Duodenal mucosa (tissue), 2 donors: ENCODE results near the gene DNAH14.
"Not testable (repeated sequence)": the region's sequence is repeated elsewhere in the genome, so short reads cannot be mapped to it uniquely, and the experiment has no call there.

Experiments
- H3K27ac ChIP-seq: one replicate; pipeline ENCODE4 v1.7.0; 2013; ENCODE audit warnings: low read depth, low read length
- H3K27me3 ChIP-seq, 2 donors: one replicate each; pipeline ENCODE4 v1.7.0; 2013; ENCODE audit warnings: low read length in 2 of 2, control low read depth in 1 of 2; ENCODE audit not compliant: insufficient read depth in 2 of 2, control insufficient read depth in 1 of 2
- H3K36me3 ChIP-seq, 2 donors: one replicate each; pipeline ENCODE4 v1.7.0; 2013; ENCODE audit warnings: low read length in 2 of 2, control low read depth in 1 of 2; ENCODE audit not compliant: insufficient read depth in 2 of 2, control insufficient read depth in 1 of 2
- H3K4me1 ChIP-seq, 2 donors: one replicate each; pipeline ENCODE4 v1.7.0; 2013; ENCODE audit warnings: low read length in 2 of 2, control low read depth in 1 of 2; ENCODE audit not compliant: insufficient read depth in 2 of 2, control insufficient read depth in 1 of 2
- H3K4me3 ChIP-seq, 2 donors: one replicate each; pipeline ENCODE4 v1.7.0; 2013; ENCODE audit warnings: low read length in 2 of 2, low read depth in 1 of 2
- H3K9ac ChIP-seq, 2 donors: one replicate each; pipeline ENCODE4 v1.7.0; 2013; ENCODE audit warnings: low read length in 2 of 2, low read depth in 1 of 2
- H3K9me3 ChIP-seq, 2 donors: one replicate each; pipeline ENCODE4 v1.7.0; 2013; ENCODE audit warnings: low read length in 2 of 2, control low read depth in 1 of 2; ENCODE audit not compliant: control insufficient read depth in 1 of 2

Gene DNAH14

DNA sequence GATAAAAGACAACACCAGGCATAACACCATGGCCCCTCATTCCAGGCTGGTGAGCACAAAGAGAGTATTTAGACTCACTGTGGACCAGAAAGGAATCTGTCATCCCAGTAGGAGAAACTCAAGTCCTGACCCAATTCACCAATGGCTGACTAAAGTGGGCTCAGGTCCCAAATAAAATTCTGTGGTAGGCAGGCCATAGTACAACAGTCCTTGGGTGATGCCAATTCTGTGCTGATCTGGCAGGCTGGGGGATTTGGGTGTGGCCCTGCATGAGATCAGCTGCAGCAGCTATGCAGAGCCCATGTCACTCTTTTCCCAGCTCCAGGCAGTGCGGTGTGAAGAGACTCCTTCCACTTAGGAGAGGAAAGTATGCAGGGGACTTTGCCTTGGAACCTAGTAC is 253.2 kb downstream of the DNAH14 start:
- Histone ChIP-seq H3K9ac (no peak overlapping the region), H3K9me3 (peaks cover 15 to 18% of the 10 kb centered on the region in 2 donors), H3K27me3 (no peaks in the 10 kb centered on the region), H3K4me3 (no peak overlapping the region), H3K4me1 (no peaks in the 10 kb centered on the region), H3K36me3 (no peaks in the 10 kb centered on the region), H3K27ac (no peak overlapping the region)

DNA sequence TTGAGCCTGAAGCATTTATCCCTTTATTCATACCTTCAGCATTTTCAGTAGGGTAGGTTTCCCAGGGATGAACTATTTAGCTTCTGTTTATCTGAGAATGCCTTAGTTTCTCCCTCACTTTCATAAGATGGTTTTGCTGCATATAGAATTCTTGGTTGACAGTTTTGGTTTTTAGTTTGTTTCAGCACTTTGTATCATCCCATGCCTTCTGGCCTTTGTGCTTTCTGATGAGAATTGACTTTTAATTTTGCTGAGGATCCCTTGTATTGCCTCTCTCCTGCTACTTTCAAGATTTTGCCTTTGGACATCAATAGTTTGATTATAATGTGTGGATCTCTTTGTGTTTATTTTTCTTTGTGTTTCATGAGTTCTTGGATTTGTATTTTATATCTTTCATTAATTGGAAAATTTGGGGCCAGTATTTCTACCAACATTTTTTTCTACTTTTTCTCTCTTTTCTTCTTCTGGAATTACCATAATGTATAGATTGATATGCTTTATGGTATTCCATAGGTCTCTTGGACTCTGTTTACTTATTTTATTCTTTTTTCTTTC is 261.8 kb downstream of the DNAH14 start:
- no peaks in the 10 kb centered on the region for H3K36me3 ChIP-seq
- peaks cover 5 to 7% of the 10 kb centered on the region in 2 donors for H3K9me3 ChIP-seq
- no peak overlapping the region for H3K27ac ChIP-seq
- H3K4me3 ChIP-seq, result no peak overlapping the region
- H3K4me1 ChIP-seq, result no peaks in the 10 kb centered on the region
- H3K9ac ChIP-seq, result no peak overlapping the region
- no peaks in the 10 kb centered on the region for H3K27me3 ChIP-seq

DNA sequence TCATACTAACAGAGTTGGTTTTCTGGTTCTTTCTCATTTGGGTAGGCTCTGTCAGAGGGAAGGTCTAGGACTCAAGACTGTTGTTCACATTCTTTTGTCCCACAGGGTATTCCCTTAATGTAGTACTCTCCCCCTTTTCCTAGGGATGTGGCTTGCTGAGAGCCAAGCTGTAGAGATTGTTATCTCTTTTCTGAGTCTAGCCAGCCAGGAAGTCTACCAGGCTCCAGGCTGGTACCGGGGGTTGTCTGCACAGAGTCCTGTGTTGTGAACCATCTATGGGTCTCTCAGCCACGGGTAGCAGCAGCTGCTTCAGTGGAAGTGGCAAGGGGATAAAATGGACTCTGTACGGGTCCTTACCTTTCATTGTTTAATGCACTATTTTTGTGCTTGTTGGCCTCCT is 272.0 kb downstream of the DNAH14 start:
- Histone ChIP-seq H3K4me3 (no peak overlapping the region), H3K27me3 (no peaks in the 10 kb centered on the region), H3K36me3 (no peaks in the 10 kb centered on the region), H3K9me3 (no peaks in the 10 kb centered on the region), H3K9ac (no peak overlapping the region), H3K4me1 (no peaks in the 10 kb centered on the region), H3K27ac (no peak overlapping the region)

DNA sequence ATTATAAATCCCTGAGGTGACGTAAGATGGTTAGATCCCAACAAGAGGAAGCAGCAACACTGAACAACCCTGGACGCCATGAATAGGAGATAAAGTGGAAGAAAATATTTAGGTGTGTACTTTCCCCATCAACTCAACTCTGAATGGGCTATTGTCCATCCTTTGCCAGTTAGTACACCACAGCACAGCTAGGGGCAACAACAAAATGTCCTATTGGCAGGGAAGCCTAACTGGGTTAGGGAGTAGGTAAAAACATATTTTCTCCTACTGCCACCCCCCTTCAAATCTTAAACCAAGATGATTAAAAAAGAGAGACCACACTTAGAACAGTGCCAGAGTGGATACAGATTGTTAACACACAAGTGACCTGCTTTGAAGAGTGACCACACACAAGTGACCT is 278.3 kb downstream of the DNAH14 start:
- Histone ChIP-seq H3K4me1 (no peaks in the 10 kb centered on the region), H3K27me3 (no peaks in the 10 kb centered on the region), H3K27ac (no peak overlapping the region), H3K4me3 (no peak overlapping the region), H3K9ac (no peak overlapping the region), H3K9me3 (no peaks in the 10 kb centered on the region), H3K36me3 (no peaks in the 10 kb centered on the region)

DNA sequence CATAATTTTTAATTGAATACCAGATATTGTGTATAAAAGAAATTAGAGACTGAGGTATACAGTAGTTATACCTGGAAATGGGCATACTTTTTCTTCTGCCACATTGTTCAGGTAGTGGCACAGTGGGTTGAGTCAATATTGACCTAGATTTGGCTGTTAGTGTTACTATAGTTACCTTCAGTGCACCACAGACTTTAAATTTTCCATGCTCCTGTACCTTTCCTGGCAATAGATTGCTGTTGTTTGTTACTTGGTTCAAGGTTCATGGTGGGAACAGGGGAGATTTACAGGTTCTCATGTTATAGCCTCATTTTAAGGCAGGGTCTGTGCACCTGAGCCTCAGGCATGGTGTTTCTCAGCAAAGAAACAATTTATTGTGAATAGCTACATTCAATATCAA is 279.7 kb downstream of the DNAH14 start:
- Histone ChIP-seq H3K27me3 (no peaks in the 10 kb centered on the region), H3K9me3 (no peaks in the 10 kb centered on the region), H3K4me1 (no peaks in the 10 kb centered on the region), H3K27ac (no peak overlapping the region), H3K4me3 (no peak overlapping the region), H3K36me3 (no peaks in the 10 kb centered on the region), H3K9ac (no peak overlapping the region)

DNA sequence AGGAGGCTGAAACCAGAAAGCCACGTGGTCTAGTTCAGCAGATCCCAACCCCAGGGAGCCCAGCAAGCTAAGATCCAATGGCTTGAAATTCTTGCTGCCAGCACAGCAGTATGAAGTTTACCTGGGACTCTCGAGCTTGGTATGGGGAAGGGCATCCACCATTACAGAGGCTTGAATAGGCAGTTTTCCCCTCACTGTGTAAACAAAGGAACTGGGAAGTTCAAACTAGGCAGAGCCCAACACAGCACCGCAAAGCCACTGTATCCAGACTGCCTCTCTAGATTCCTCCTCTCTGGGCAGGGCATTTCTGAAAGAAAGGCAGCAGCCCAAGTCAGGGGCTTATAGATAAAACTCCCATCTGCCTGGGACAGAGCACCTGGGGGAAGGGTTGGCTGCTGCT is 280.7 kb downstream of the DNAH14 start:
- H3K36me3 ChIP-seq, H3K27ac ChIP-seq, H3K4me3 ChIP-seq, H3K9ac ChIP-seq, H3K9me3 ChIP-seq, H3K4me1 ChIP-seq, H3K27me3 ChIP-seq: not testable (repeated sequence)

DNA sequence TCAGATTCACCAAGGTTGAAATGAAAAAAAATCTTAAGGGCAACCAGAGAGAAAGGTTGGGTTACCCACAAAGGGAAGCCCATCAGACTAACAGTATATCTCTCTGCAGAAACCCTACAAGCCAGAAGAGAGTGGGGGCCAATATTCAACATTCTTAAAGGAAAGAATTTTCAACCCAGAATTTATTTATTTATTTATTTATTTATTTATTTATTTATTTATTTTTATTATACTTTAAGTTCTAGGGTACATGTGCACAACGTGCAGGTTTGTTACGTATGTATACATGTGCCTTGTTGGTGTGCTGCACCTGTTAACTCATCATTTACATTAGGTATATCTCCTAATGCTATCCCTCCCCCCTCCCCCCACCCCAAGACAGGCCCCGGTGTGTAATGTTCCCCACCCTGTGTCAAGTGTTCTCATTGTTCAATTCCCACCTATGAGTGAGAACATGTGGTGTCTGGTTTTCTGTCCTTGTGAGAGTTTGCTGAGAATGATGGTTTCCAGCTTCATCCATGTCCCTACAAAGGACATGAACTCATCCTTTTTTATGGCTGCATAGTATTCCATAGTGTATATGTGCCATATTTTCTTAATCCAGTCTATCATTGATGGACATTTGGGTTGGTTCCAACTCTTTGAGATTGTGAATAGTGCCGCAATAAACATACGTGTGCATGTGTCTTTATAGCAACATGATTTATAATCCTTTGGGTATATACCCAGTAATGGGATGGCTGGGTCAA is 282.4 kb downstream of the DNAH14 start:
- not testable (repeated sequence) for H3K9ac ChIP-seq, H3K27ac ChIP-seq, H3K4me3 ChIP-seq, H3K9me3 ChIP-seq, H3K36me3 ChIP-seq, H3K4me1 ChIP-seq, H3K27me3 ChIP-seq

DNA sequence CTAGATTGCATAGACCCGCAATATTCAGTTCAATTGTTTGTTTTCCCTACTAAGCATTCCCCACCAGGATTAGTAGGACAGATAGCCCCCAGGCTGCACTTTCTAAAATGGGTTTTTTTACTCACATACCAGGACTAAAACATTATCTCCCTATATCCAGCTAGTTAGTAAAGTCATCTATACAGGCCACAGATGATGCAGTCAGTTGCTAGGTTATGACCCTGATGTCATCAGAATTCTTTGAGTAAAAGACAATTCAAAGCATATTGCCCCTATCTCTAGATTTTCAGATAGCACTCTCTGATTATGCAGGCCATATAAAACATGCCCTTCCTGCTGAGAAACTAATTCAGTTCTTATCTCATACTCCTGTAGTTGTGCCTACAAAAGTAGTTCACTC is 294.8 kb downstream of the DNAH14 start:
- Histone ChIP-seq H3K9me3 (peaks cover 2 to 8% of the 10 kb centered on the region in 2 donors), H3K27me3 (no peaks in the 10 kb centered on the region), H3K36me3 (no peaks in the 10 kb centered on the region), H3K9ac (no peak overlapping the region), H3K27ac (no peak overlapping the region), H3K4me1 (no peaks in the 10 kb centered on the region), H3K4me3 (no peak overlapping the region)

DNA sequence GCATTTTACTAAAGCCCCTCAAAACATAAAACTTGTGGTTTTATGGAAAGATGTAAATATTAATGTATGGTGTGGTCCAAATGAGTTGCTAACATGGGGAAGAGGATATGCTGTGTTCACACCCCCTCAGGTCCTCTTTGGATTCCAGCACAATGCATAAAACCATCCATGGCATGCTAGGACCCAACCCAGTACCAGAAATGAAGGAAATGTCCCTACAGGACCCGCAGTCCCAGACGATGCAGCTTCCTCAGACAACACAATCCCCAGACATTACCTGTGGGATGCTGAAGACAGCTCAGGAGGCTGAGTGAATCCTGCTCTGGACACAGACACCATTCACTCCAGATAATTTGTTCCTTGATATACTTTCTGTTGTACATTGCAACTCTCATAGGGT is 296.2 kb downstream of the DNAH14 start:
- peaks cover 2 to 8% of the 10 kb centered on the region in 2 donors for H3K9me3 ChIP-seq
- no peak overlapping the region for H3K4me3 ChIP-seq
- no peaks in the 10 kb centered on the region for H3K4me1 ChIP-seq
- no peaks in the 10 kb centered on the region for H3K36me3 ChIP-seq
- no peaks in the 10 kb centered on the region for H3K27me3 ChIP-seq
- no peak overlapping the region for H3K9ac ChIP-seq
- H3K27ac ChIP-seq, result no peak overlapping the region

DNA sequence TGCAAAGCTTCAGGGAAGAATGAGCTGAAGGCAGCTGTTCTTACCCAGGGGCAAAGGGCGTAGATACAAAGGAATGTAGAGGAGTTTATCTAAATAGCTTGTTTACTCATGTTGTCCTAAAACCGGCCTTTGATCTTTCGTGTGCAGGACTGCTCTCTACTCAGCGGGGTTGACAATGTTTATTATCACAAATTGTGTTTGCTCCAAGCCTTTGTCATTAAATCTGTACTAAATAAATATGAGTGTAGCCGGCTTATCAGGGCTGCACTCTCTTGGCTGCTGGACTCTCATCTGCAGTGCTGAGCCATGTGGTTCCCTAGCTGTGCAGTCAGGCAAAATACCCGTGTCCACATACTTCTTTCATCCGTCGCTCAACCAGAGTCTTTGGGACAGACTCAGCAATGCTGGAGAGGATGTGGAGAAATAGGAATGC is 299.4 kb downstream of the DNAH14 start:
- Histone ChIP-seq H3K36me3 (no peaks in the 10 kb centered on the region), H3K4me1 (no peaks in the 10 kb centered on the region), H3K27me3 (no peaks in the 10 kb centered on the region), H3K27ac (no peak overlapping the region), H3K9ac (no peak overlapping the region), H3K4me3 (no peak overlapping the region), H3K9me3 (peaks cover 2 to 8% of the 10 kb centered on the region in 2 donors)
